GM18526 (cell line): ENCODE measurements around the gene NUDT16.

Source experiments
- POLR2A ChIP-seq: IDR thresholded peaks from 3 replicates; pipeline ENCODE4 v1.6.1; 2011; ENCODE audit not compliant: insufficient read length; ENCODE audit errors: extremely low read depth

Gene NUDT16

GRCh38 chr3:131405411-131405810 lies 23.8 kb downstream of the NUDT16 start:
- TF ChIP-seq POLR2A = no peak

GRCh38 chr3:131406274-131406673 lies 24.7 kb downstream of the NUDT16 start:
- TF ChIP-seq POLR2A = no peak

- TF ChIP-seq POLR2A = no peak
Measured at GRCh38 chr3:131417751-131418150, 36.2 kb downstream of the NUDT16 start.

GRCh38 chr3:131421301-131421700 lies 39.7 kb downstream of the NUDT16 start:
- TF ChIP-seq POLR2A = no peak

GRCh38 chr3:131421957-131422498 lies 40.5 kb downstream of the NUDT16 start:
- no peak for TF ChIP-seq POLR2A

GRCh38 chr3:131427226-131427625 lies 45.7 kb downstream of the NUDT16 start:
- no peak for TF ChIP-seq POLR2A

GRCh38 chr3:131431754-131432153 lies 50.2 kb downstream of the NUDT16 start:
- no peak for TF ChIP-seq POLR2A

- TF ChIP-seq POLR2A = no peak
Measured at GRCh38 chr3:131432441-131432840, 50.9 kb downstream of the NUDT16 start.

- TF ChIP-seq POLR2A = no peak
Measured at GRCh38 chr3:131435000-131435399, 53.4 kb downstream of the NUDT16 start.
